ENCODE data around the gene PKD2L1. TPM values are rescaled to one million over a fixed set of nuclear protein-coding genes. Genes with fewer than 3 reads are reported as not detected.
A peak's percentile ranks its signal among the peaks of the same experiment; 100 is the strongest.

Gene PKD2L1
- total RNA-seq, 1 donor from 2014 or later, result not detected

DNA sequence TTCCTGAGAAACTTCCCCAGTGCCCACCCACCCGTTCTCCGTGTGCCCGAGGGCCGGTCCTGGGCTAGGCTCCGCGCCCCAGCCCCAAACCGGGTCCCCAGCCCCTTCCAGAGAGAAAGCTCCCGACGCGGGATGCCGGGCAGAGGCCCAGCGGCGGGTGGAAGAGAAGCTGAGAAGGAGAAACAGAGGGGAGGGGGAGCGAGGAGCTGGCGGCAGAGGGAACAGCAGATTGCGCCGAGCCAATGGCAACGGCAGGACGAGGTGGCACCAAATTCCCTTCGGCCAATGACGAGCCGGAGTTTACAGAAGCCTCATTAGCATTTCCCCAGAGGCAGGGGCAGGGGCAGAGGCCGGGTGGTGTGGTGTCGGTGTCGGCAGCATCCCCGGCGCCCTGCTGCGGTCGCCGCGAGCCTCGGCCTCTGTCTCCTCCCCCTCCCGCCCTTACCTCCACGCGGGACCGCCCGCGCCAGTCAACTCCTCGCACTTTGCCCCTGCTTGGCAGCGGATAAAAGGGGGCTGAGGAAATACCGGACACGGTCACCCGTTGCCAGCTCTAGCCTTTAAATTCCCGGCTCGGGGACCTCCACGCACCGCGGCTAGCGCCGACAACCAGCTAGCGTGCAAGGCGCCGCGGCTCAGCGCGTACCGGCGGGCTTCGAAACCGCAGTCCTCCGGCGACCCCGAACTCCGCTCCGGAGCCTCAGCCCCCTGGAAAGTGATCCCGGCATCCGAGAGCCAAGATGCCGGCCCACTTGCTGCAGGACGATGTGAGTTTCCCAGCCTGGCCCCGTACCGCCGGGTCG, 16.9 kb upstream of the PKD2L1 start, which contains the start of gene SCD:
Gene SCD, plus strand, starts transcription at position 469 of the 803 bp plus-strand sequence. Its CDS starts 272 bp downstream, at position 741.
- Mint-ChIP-seq H3K4me3 (ENCODE audit: unreplicated experiment) (peak within 1 kb of the TSS; percentile 100), H3K27me3 (ENCODE audit: low read depth, unreplicated experiment) (no peaks in the 10 kb centered on the region), H3K27ac (ENCODE audit: unreplicated experiment) (peak within 1 kb of the TSS; percentile 71), H3K4me1 (ENCODE audit: low read depth, unreplicated experiment) (peaks cover 42% of the 10 kb centered on the region), H3K36me3 (ENCODE audit: low read depth, unreplicated experiment) (peaks cover 32% of the 10 kb centered on the region), H3K9me3 (ENCODE audit: unreplicated experiment) (no peaks in the 10 kb centered on the region)
- Histone ChIP-seq H3K4me1 (ENCODE audit: insufficient read depth, low read length) (peaks cover 38% of the 10 kb centered on the region), H3K27ac (ENCODE audit: low read depth, low read length) (peak within 1 kb of the TSS; percentile 64), H3K79me2 (ENCODE audit: insufficient read depth, low read length) (peaks cover 53% of the 10 kb centered on the region), H3K9ac (ENCODE audit: low read length) (peak within 1 kb of the TSS; percentile 91), H3K27me3 (ENCODE audit: insufficient read depth, low read length) (no peaks in the 10 kb centered on the region), H4K20me1 (ENCODE audit: insufficient read depth, low read length) (peaks cover 47% of the 10 kb centered on the region), H3K36me3 (ENCODE audit: insufficient read depth, low read length) (peaks cover 25% of the 10 kb centered on the region), H2AFZ (ENCODE audit: low read depth, low read length) (peak within 1 kb of the TSS; percentile 54), H3K4me2 (ENCODE audit: low read length) (peak within 1 kb of the TSS; percentile 85), H3K4me3 (ENCODE audit: insufficient read depth, low read depth, low read length) (peak within 1 kb of the TSS; percentile 97), H3K9me3 (ENCODE audit: insufficient read depth, low read depth, low read length) (no peaks in the 10 kb centered on the region)
- TF ChIP-seq EZH2 (IDR thresholded peaks at IDR 0.05; ENCODE audit: insufficient read depth, low read length), result no peak
- TF ChIP-seq, protein P1, sequence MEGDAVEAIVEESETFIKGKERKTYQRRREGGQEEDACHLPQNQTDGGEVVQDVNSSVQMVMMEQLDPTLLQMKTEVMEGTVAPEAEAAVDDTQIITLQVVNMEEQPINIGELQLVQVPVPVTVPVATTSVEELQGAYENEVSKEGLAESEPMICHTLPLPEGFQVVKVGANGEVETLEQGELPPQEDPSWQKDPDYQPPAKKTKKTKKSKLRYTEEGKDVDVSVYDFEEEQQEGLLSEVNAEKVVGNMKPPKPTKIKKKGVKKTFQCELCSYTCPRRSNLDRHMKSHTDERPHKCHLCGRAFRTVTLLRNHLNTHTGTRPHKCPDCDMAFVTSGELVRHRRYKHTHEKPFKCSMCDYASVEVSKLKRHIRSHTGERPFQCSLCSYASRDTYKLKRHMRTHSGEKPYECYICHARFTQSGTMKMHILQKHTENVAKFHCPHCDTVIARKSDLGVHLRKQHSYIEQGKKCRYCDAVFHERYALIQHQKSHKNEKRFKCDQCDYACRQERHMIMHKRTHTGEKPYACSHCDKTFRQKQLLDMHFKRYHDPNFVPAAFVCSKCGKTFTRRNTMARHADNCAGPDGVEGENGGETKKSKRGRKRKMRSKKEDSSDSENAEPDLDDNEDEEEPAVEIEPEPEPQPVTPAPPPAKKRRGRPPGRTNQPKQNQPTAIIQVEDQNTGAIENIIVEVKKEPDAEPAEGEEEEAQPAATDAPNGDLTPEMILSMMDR (IDR thresholded peaks at IDR 0.05; ENCODE audit: insufficient read depth, low read depth, low read length), result no peak
- DNase-seq (ENCODE audit: low read depth) (peak; percentile 91), FAIRE-seq (no peak)

DNA sequence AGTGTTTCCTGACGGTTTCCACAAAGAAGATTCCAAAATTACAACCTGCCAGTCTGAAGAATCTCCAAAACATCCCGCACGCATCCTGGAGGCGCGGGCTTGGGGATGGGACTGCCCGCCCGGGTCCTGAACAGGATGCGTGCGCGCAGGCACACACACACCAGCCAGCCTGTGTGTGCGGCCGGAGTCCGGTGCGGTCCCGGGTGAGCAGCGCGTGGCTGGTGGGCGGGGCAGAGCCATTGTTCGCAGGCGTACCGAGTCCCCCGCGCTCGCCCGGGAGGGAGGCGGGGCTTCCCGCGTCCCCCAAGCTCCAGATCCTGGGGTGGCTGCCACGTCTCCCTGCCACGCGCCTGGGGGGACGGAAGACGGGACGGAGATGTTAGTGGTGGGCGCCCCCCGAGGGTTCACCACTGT, 16.3 kb upstream of the PKD2L1 start:
- Histone ChIP-seq H3K4me2 (ENCODE audit: low read length) (peak overlapping the region; percentile 85), H4K20me1 (ENCODE audit: insufficient read depth, low read length) (peaks cover 41% of the 10 kb centered on the region), H3K27ac (ENCODE audit: low read depth, low read length) (peak overlapping the region; percentile 64), H3K79me2 (ENCODE audit: insufficient read depth, low read length) (peaks cover 47% of the 10 kb centered on the region), H2AFZ (ENCODE audit: low read depth, low read length) (peak overlapping the region; percentile 54), H3K27me3 (ENCODE audit: insufficient read depth, low read length) (no peaks in the 10 kb centered on the region), H3K36me3 (ENCODE audit: insufficient read depth, low read length) (peaks cover 22% of the 10 kb centered on the region), H3K4me3 (ENCODE audit: insufficient read depth, low read depth, low read length) (peak overlapping the region; percentile 97), H3K9me3 (ENCODE audit: insufficient read depth, low read depth, low read length) (no peaks in the 10 kb centered on the region), H3K9ac (ENCODE audit: low read length) (peak overlapping the region; percentile 91), H3K4me1 (ENCODE audit: insufficient read depth, low read length) (peaks cover 38% of the 10 kb centered on the region)
- FAIRE-seq, result no peak
- Mint-ChIP-seq H3K9me3 (ENCODE audit: unreplicated experiment) (no peaks in the 10 kb centered on the region), H3K27ac (ENCODE audit: unreplicated experiment) (peak overlapping the region; percentile 44), H3K27me3 (ENCODE audit: low read depth, unreplicated experiment) (no peaks in the 10 kb centered on the region), H3K36me3 (ENCODE audit: low read depth, unreplicated experiment) (peaks cover 27% of the 10 kb centered on the region), H3K4me1 (ENCODE audit: low read depth, unreplicated experiment) (peaks cover 41% of the 10 kb centered on the region), H3K4me3 (ENCODE audit: unreplicated experiment) (peak overlapping the region; percentile 79)
- peak; percentile 75 for DNase-seq (ENCODE audit: low read depth)
- TF ChIP-seq, protein P1 (IDR thresholded peaks at IDR 0.05; ENCODE audit: insufficient read depth, low read depth, low read length), result no peak
- TF ChIP-seq EZH2 (IDR thresholded peaks at IDR 0.05; ENCODE audit: insufficient read depth, low read length), result no peak

Data from astrocyte (in vitro differentiated cells and primary cell).